D721Med (cell line): ENCODE results near the gene TMEM178B.

Experiments
- DNase-seq: peaks from one replicate; pipeline ENCODE4 v3.0.0; 2011; ENCODE audit warnings: low spot score; ENCODE audit not compliant: insufficient read length
- FAIRE-seq: peaks from 2 replicates; lab custom pipeline; 2011; peaks lifted over from hg19 to GRCh38; lab: Jason Lieb, UNC
- TF ChIP-seq, protein P1 (sequence below): IDR thresholded peaks from 2 replicates; pipeline ENCODE4 v1.5.1; 2012; ENCODE audit warnings: mild to moderate bottlenecking, control low read depth; ENCODE audit not compliant: insufficient read depth; ENCODE audit errors: missing control alignments

The TMEM178B gene

DNA sequence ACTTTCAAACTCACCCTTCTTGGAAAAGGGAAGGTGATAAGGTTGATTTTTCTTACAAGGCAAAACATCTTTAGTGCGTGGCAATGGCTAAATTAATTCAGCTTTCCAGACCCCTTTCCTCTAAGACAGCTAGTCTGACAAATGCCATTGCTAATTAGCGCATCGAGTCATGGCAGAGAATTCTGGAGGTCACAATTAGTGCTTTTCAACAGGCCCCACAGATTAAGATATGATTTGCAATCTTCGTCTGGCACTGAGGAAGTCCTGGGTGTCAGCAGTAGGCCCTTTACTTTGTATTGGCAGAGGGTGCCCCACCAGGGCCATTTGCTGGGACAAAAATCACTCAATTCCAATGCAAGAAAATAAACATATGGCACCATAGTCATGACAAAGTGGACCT lies 288.1 kb downstream of the TMEM178B start:
- FAIRE-seq (no peak), DNase-seq (no peak)

DNA sequence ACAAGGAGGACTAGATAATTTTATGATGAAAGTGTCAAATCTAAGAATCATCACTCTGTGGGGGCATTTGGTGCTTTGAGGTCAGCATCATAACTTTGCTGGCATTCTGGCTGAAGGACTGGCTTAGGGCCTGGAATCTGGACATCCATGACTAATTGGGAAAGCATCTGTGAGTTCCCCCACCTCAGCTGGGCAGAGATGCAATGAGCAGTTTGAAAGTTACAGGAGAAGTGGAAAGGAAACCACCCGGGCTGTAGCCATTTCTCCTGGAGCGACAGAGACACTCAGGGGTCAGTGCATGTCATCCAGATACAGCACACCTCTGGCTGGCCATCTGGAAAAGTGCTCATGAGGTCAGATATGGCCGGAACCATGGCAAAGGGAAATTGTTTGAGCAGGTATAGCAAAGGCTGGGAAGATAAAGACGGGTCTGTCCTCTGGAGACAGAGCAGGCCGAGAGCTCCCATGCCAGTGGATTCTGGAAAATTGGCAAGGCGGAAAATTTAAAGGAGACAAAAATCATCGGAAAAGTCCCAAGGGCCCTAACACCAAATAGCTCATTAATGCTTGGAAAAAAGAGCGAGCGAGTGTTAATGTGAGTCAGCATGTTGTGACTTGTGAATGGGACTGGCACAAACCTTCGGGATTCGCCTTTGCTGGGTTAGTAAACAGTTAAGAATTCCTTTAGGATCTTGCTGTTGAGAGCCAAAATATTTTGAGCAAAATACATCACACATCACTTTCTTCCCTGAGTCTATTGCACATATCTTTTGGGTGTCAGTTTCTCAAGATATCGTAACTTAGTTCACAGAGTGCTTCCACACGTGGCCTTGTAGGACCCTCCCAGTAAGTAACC lies 288.9 kb downstream of the TMEM178B start:
- TF ChIP-seq, protein P1, sequence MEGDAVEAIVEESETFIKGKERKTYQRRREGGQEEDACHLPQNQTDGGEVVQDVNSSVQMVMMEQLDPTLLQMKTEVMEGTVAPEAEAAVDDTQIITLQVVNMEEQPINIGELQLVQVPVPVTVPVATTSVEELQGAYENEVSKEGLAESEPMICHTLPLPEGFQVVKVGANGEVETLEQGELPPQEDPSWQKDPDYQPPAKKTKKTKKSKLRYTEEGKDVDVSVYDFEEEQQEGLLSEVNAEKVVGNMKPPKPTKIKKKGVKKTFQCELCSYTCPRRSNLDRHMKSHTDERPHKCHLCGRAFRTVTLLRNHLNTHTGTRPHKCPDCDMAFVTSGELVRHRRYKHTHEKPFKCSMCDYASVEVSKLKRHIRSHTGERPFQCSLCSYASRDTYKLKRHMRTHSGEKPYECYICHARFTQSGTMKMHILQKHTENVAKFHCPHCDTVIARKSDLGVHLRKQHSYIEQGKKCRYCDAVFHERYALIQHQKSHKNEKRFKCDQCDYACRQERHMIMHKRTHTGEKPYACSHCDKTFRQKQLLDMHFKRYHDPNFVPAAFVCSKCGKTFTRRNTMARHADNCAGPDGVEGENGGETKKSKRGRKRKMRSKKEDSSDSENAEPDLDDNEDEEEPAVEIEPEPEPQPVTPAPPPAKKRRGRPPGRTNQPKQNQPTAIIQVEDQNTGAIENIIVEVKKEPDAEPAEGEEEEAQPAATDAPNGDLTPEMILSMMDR = no peak
- no peak for DNase-seq
- FAIRE-seq = no peak

More for the DNA sequence above, 288.1 kb downstream of the TMEM178B start:
- TF ChIP-seq, protein P1 = no peak

DNA sequence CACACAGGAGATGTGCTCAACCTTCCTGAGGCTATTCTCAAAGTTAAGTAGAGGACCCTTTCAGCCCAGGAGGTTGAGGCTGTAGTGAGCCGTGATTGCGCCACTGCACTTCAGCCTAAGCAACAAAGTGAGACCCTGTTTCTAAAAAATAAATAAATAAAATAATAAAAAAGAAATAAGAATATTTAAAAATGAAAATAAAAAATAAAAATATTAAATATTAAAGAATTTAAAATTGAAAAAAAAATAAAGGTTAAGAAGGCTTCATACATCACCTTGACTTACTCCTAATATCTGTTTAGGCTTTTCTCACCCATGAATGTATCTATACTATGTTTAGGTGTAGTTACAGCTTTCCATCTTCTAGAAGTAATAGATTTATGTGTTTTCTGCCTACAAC lies 289.9 kb downstream of the TMEM178B start:
- no peak for FAIRE-seq
- TF ChIP-seq, protein P1 = no peak

DNA sequence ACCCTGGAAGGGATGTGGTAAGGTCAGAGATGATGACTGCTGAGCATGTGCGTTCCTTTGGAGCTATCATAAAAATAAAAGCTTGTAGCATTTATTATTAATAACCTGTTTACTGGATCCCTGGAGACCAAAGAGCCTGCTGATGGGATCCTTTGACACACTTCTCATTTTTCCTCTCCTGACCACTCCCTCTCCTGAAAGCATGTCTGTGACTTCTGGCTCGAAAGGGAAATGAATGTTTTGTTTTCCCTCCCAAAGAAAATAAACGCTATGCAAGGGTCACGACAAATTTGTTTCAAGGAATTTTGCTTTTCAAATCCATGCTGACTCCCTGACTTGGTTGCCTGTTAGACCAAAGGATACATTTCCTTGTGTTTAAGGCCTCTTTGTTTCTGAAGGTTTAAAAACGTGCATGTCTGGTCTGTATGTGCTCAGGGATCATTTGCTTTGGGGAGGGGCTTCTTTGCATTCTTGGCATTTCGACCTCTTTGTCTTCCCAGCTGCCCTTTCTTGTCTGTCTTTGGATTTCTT lies 292.3 kb downstream of the TMEM178B start:
- no peak for DNase-seq

More for the DNA sequence above, 289.9 kb downstream of the TMEM178B start:
- no peak for DNase-seq

DNA sequence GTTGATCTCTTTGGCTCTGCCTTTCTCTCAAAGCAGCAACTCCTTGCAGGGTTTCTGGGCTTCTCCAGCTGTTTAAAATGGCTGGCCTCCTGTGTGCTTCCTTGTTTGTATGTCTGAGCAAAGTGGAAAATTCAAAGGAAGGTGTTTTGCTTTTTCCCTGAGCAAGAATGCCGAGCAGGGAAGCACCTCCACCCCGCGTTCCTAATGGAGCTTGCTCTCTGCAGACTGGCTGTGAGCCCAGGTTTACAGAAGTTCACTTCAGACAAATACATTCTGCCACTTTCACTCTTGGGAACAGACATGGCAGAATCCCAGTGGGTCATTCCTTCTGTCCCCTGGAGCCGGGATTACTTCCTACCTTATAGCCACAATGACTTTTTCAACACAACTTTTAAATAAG lies 295.6 kb downstream of the TMEM178B start:
- TF ChIP-seq, protein P1 = no peak
- FAIRE-seq = no peak
- no peak for DNase-seq

More for the DNA sequence above, 292.3 kb downstream of the TMEM178B start:
- TF ChIP-seq, protein P1 = no peak
- FAIRE-seq = no peak

DNA sequence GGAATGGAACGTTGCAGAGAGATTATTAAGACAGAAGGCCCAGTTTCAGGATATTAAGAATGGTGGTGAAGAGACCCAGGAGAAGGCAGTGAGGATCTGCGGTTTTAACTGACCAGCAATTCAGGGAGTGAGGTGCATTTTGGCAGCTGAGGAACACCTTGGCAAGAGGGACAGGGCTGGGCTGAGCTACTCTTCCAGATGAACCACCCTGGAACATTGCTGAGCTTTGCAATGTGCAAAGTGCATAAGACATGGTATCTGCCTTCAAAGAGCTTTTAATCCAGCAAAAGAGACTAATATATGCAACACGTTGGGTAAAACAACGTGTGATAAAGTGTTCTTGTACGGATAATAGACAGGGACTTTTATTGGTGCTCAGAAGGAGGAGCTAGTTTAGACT lies 296.3 kb downstream of the TMEM178B start:
- TF ChIP-seq, protein P1 = no peak
- DNase-seq (no peak), FAIRE-seq (no peak)

DNA sequence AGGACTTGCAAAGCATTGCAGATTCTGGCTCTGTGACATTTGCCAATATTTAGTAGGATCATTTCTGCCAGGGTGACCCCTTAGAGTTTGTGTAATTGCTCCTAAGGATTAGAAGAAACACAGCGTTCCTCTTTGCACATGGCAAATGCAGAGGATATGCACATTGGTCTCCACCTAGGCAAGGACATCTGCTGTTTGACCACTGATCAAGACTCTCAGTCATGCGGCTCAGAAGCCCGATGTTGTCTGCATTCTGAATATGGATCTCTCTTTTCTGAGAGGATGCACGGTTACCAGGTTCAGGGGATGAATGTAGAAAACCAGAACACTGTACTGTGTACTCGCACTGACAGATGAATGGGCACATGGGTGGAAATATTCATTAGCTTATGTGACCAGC lies 296.8 kb downstream of the TMEM178B start:
- no peak for FAIRE-seq
- TF ChIP-seq, protein P1 = no peak
- no peak for DNase-seq
